GM18868 (cell line): ENCODE results near the gene KCNH6.

Experiments
- ATAC-seq: cut with Tn5 transposase; IDR thresholded peaks from one replicate; pipeline ENCODE4 v1.9.1; 2021; ENCODE audit warnings: mild to moderate bottlenecking, moderate library complexity; ENCODE audit not compliant: unreplicated experiment

Gene KCNH6, protein sequence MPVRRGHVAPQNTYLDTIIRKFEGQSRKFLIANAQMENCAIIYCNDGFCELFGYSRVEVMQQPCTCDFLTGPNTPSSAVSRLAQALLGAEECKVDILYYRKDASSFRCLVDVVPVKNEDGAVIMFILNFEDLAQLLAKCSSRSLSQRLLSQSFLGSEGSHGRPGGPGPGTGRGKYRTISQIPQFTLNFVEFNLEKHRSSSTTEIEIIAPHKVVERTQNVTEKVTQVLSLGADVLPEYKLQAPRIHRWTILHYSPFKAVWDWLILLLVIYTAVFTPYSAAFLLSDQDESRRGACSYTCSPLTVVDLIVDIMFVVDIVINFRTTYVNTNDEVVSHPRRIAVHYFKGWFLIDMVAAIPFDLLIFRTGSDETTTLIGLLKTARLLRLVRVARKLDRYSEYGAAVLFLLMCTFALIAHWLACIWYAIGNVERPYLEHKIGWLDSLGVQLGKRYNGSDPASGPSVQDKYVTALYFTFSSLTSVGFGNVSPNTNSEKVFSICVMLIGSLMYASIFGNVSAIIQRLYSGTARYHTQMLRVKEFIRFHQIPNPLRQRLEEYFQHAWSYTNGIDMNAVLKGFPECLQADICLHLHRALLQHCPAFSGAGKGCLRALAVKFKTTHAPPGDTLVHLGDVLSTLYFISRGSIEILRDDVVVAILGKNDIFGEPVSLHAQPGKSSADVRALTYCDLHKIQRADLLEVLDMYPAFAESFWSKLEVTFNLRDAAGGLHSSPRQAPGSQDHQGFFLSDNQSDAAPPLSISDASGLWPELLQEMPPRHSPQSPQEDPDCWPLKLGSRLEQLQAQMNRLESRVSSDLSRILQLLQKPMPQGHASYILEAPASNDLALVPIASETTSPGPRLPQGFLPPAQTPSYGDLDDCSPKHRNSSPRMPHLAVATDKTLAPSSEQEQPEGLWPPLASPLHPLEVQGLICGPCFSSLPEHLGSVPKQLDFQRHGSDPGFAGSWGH

DNA sequence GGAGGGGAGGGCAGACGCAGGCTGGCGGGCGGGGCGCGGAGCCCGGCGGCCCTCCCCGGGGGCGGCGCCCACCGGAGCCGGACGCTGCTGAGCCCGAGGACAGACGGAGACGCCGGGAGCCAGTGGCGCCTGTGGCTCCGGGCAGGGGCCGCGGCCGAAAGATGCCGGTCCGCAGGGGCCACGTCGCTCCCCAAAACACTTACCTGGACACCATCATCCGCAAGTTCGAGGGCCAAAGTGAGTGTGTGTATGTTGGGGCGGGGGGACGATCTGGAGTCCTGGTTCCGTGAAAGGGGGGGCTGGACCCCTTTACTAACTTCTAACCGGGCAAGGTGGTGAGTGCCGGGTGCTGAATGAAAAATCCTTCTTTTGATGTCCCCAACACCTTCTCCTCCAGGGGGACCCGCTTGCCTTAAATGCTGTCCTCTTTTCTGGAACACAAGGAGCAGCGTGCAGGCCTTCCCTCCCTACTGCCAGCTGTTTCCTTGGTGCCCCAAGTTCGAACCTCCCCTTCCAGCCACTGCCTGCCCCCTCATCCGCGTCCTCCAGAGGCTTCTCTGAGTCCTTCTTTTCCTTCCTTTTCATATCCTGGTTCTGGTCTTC is at the start of gene KCNH6:
Gene KCNH6, plus strand, starts transcription at position 106 of the 603 bp plus-strand sequence. Its CDS starts 56 bp downstream, at position 162.
- no peak for ATAC-seq

DNA sequence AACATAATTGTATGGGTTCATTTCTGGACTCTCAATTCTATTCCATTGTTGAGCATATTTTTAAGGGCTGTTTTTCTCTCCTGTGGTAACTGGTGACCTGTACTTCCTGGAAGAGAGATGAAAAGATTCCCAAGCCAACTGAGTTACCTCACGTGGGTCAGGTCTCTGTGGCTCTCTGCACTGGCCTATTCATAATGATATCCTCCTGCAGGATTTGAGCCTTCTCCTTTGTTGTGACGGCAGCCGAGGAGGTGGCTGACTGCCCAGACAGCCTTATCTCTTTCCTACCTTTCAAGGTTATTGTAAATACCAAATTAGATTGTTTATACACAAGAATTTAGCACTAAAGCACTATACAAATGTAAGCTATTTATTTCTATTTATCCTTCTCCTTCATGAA is 49.0 kb upstream of the KCNH6 start:
- ATAC-seq: no peak

DNA sequence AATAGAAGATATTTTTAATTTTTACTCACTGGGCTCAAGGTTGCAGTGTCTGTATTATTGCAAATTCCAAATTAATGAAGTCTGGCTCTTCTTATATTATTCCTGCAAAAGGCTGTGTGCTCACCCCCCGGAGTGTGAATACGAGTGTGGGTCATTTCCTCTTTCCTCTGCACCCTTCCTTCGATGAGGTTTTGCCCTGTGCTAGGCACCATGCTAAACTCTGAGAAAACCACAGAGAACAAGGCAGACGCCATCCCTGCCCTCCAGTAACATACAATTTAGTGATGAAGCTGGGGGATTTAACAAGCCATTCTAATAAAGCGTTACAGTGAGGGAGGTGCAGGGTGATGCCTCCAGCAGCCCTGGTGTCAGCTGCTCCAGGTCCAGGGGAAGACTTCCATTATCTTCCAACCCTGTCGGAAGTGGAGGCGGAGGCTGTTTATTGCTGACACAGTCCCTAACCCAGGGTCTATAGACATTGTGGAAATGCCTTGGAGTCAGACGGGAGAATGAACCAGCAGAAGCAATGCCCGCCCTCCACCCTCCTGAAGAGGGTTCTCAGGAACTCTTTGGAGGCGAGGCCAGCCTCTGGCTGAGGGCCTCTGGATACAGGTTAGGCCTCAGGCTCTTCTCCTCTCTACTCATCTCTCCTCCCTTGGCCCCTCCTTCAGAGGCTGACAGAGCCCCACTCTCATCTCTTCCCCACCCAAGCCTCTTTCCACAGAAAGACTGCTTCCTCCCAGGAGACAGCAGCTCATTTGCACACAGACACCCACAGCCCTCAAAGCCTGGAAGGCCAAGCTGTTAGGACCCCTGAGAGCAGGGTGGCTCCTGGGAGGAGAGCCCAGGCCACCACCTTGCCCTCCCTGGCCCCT is 48.3 kb upstream of the KCNH6 start:
- no peak for ATAC-seq

DNA sequence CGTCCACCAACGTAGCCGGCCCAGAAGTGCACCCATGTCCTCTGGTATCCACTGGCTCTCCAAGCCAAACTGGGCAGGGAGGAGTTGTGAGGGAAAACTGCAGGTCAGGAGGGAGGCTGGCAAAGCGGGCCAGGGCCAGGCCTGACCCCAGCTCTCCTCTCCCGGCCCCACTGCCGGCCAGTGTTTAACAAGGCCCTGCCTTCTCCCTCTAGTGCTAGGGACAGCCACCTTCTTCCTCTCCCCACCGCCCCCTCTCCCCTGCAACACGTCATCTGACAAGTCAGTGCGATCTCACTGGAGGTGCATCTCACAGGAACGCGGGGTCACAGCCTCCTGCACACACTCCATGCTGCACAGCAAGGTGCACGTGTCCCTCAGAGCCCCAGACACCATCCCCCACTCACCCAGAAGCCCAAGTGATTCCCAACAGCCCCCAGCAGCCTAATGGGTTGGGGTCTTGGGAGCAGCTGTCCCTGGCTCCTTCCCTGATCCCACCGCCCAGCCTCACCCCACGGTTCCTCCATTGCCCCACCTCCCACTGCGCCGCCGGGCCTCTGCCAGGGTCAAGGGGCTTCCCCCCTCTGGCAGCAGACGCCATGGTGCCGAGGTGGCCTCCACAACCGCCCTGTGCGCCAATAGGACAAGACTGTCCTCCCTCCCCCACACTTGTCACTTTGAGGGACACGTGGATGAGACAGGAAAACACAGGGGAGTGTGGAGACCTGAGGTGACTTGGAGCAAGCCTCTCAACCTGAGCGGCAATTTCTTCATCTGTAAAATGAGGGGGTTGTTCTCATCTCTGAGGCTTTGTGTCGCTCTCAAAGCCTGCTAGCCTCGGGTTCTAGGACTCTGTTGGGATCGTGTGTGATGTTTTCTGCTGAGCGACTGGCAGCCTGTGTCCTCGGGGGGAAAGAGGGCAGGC is 47.4 kb upstream of the KCNH6 start:
- ATAC-seq: no peak

DNA sequence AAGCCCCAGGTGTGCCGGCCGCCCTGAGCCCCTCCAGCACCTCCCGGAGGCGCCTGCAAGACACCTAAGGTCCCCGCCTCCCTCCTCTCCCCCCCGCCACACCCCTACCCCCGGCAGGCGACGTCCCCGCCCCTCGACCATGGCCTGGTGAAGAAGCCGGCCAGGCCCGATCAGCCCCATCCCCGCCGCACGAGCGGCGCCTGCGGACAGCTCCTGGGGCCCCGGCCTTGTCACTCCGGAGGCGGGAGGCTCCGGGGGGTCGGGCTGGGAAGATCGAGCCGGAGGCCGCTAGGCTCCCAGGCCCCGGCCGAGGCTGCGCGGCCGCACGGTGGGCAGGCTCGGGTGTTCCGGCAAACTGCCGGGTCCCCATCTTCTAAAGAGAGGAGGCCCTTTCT is 46.7 kb upstream of the KCNH6 start:
- ATAC-seq: peak; percentile 23

DNA sequence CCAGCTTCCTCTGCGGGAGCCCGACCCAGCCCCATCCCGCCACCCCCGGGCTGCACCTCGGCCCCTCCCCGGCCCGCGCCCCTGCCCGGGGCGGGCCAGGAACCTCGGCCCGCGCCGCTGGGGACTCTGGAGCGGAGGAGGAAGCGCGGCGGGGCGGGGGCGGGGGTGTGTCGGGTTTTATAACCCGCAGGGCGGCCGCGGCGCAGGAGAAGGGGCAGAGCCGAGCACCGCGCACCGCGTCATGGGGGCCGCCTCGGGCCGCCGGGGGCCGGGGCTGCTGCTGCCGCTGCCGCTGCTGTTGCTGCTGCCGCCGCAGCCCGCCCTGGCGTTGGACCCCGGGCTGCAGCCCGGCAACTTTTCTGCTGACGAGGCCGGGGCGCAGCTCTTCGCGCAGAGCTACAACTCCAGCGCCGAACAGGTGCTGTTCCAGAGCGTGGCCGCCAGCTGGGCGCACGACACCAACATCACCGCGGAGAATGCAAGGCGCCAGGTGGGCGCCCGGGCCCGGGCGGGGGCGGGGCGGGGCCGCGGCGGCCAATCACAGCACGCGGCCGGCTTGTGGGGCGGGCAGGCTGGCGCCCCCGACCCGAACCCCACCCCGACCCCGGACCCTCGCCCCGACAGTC is 46.2 kb upstream of the KCNH6 start, which contains the start of gene ACE:
Gene ACE, plus strand, starts transcription at position 208 of the 626 bp plus-strand sequence. Its CDS starts 34 bp downstream, at position 242.
- peak; percentile 52 for ATAC-seq

DNA sequence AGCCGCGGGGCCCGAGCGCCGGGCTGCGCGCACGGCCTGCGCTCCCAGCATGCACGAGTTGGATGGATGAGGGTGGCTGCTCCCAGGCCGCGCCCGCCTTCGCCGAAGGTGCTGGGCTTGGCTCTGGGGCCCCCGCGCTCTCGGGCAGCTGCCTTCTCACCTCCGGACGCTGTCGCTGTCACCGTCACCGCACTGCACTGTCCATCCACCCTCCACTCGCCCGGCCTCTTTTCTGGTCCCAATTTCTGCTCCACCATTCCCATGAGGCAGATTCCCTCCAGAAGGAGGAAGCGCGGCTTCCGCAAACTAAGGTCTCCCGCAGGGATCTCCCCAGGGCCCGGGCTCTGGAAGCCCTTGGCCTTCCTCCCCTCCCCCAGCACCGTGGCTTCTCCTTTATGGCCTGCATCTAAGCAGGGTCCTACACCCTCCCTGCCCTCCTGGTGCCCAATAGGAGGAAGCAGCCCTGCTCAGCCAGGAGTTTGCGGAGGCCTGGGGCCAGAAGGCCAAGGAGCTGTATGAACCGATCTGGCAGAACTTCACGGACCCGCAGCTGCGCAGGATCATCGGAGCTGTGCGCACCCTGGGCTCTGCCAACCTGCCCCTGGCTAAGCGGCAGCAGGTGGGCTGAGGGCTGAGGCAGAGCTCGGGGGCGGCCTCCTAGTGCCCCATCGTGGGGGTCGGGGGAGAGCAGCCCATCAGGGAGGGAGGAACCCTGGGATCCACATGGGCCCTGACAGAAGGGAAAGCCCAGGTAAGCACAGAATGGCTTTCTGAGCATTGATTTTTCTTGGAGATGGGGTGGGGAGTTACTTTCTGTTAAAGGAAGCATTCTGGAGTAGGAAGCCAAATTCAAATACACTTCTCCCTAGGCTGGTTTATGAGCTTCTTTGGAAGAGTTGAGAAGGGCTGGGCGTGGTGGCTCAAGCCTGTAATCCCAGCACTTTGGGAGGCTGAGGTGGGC is 45.4 kb upstream of the KCNH6 start:
- peak; percentile 25 for ATAC-seq

DNA sequence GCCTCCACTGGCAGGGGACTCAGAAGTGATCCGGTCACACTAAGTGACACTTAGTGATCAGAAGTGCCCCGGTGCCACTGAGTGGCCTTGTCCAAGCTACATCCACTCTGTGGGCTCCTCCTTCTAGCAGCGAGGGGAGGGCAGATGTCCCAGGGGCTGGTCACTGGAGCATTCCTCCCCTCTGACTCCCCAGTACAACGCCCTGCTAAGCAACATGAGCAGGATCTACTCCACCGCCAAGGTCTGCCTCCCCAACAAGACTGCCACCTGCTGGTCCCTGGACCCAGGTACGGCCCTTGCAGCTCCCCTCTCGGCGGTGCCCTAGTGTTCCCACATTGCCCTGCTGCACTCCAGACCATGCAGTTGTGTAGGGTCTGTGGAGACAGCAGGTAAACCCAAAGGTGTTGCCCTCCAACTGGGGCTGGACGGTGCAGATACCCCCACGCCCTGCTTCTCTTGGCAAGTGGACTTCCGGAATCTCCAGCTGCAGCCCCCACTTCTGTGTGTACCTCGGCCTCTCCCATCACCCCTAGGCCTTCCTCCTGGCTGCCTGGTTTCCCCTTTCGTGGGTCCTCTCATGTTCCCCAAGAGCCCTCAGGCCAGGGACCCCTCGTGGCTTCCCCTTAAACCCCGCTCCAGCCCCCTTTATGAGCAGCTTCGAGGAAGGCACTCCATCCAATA is 44.2 kb upstream of the KCNH6 start:
- ATAC-seq: peak; percentile 71

DNA sequence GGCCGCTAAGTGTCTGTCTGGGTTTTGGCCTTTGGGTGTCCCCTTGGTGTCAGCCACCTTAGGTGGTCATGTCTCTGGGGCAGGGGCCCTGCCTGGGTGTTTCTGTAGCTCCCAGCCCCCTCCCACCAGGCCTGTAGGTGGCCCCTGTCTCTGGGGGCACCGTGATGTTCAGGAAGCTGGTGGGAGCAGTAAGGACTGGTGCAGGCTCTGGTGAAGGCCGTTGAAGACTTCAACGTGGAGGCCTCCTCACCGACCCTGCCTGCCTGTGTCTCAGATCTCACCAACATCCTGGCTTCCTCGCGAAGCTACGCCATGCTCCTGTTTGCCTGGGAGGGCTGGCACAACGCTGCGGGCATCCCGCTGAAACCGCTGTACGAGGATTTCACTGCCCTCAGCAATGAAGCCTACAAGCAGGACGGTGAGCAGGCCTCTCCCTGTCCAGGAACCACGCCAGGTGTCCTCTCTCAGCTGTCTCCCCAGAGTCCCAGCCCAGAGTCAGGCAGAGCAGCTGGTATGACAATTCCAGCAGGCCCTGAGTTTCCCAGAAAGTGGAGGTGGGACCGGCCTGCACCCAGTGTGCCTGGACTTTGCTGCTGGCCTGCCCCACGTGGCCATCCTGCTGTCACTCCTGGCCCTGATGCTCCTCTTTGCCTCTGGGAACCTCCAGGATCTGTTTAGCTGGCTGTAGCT is 43.5 kb upstream of the KCNH6 start:
- ATAC-seq: no peak

DNA sequence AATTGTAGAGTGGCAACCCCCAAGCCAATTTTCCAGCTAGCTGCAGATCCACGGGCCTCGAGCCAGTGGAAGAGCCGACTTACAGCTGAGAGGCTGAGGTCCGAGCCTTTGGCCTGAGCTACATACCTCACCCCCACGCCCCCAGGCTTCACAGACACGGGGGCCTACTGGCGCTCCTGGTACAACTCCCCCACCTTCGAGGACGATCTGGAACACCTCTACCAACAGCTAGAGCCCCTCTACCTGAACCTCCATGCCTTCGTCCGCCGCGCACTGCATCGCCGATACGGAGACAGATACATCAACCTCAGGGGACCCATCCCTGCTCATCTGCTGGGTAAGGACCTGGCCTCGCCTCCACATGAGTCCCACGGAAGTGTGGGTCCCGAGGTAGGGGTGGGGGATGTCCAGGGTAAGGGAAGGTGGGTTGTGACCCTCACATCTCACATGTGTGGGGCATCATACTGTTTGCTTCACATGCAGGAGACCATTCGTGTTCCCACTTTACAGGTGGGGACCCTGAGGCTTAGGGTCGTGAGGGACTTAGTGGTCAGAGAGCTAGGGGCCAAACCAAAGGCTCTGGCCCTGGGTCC is 42.9 kb upstream of the KCNH6 start:
- no peak for ATAC-seq

DNA sequence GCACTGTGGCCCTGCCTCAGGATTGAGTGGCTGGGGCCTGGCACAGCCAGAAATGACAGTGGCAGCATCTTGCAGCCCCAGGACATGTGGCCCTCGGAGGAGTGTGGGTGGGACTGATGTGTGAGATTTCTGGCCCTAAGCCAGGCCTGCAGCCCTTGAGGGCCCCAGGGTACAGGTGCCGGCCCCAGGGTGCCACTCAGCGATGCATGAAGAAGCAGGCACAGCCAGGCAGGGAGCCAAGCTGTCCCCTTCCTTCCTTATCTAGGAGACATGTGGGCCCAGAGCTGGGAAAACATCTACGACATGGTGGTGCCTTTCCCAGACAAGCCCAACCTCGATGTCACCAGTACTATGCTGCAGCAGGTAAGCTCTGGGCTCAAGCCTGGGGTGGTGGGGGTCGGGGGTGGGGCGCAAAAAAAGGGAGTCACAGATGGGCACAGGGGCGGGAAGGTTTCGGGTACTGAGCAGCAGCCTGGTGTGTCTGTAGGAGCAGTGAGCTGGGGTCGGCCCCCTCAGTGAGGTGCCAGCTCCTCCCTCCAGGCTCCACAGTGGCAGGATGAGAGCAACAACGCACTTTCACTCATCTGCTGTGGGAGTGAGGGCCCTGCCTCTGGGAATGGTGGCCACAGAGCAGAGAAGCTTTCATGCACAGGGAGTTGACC is 42.2 kb upstream of the KCNH6 start:
- no peak for ATAC-seq

DNA sequence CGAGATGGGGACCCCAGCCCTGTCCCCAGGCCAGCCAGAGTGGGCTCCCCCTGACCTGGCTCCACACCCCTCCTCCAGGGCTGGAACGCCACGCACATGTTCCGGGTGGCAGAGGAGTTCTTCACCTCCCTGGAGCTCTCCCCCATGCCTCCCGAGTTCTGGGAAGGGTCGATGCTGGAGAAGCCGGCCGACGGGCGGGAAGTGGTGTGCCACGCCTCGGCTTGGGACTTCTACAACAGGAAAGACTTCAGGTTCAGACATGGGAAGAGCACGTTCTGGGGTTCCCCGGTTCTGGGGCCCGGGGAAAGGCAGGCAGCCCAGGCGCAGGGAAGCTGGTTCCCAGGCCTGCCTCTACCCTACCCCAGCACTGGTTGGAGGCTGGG is 41.7 kb upstream of the KCNH6 start:
- ATAC-seq: no peak

DNA sequence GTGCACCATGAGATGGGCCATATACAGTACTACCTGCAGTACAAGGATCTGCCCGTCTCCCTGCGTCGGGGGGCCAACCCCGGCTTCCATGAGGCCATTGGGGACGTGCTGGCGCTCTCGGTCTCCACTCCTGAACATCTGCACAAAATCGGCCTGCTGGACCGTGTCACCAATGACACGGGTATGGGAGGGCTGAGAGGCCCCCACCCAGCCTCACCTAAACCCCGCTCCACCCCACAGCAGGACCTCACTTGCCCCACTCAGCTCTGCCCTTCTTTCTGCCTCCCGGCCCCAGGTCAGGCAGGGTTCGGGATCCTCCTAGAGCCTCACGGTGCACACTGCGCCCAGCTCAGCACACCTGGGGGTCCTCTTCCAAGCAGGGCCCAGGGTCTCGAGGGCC is 40.6 kb upstream of the KCNH6 start:
- no peak for ATAC-seq

DNA sequence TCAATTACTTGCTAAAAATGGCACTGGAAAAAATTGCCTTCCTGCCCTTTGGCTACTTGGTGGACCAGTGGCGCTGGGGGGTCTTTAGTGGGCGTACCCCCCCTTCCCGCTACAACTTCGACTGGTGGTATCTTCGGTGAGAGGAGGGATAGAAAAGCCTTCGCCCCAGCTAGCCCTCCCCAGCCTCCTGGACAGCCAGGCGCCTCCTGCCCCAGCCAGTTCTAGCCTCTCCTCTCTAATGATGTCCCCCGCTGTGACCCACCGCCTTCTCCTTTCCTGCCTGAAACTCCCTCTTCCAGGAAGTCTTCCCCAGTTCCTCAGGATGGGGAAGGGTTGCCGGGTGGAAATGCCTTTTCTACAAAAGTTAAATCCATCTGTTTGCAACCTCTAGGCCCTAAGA is 40.1 kb upstream of the KCNH6 start:
- ATAC-seq: no peak
